SU-DHL-6 (cell line): ENCODE measurements around the gene ETS1.

Experiments
- H2AFZ ChIP-seq: fragments of 200-600 bp; sonication (generic); 2 replicates; pipeline ENCODE4 v1.6.1; 2014; ENCODE audit warnings: low read depth, mild to moderate bottlenecking, moderate library complexity, mixed read lengths, antibody characterized with exemption, low read length; ENCODE audit not compliant: severe bottlenecking
- H3F3A ChIP-seq: fragments of 200-600 bp; shearing (Covaris generic); 2 replicates; pipeline ENCODE4 v1.6.0; 2016; ENCODE audit warnings: antibody characterized with exemption, mild to moderate bottlenecking; ENCODE audit not compliant: insufficient read depth
- H3K27ac ChIP-seq: fragments of 200-600 bp; sonication (generic); 2 replicates; pipeline ENCODE4 v1.5.1; 2016; ENCODE audit warnings: low read depth, mild to moderate bottlenecking, low read length, moderate library complexity, mixed read lengths
- H3K27me3 ChIP-seq: fragments of 200-600 bp; sonication (generic), shearing (Covaris generic); 2 replicates; pipeline ENCODE4 v1.6.0; 2014; ENCODE audit warnings: mild to moderate bottlenecking, low read length
- H3K36me3 ChIP-seq: fragments of 200-600 bp; sonication (generic); 2 replicates; pipeline ENCODE4 v1.6.1; 2014; ENCODE audit warnings: mild to moderate bottlenecking, low read length, mixed read lengths
- H3K4me2 ChIP-seq: fragments of 300-600, 200-600 bp; shearing (Covaris generic), sonication (generic); 2 replicates; pipeline ENCODE4 v1.6.0; 2014; ENCODE audit warnings: low read length, low read depth, mild to moderate bottlenecking; ENCODE audit not compliant: poor library complexity, severe bottlenecking
- H3K4me3 ChIP-seq: fragments of 200-600 bp; sonication (generic); 2 replicates; pipeline ENCODE4 v1.5.1; 2014; ENCODE audit warnings: antibody characterized with exemption, low read length, mild to moderate bottlenecking, mixed read lengths; ENCODE audit not compliant: insufficient read depth, poor library complexity, severe bottlenecking
- H3K79me2 ChIP-seq: fragments of 200-600 bp; sonication (generic); 2 replicates; pipeline ENCODE4 v1.6.1; 2014; ENCODE audit warnings: mild to moderate bottlenecking, low read length, moderate library complexity; ENCODE audit not compliant: insufficient read depth
- H3K9ac ChIP-seq: fragments of 200-600 bp; sonication (generic); 2 replicates; pipeline ENCODE4 v1.7.0; 2014; ENCODE audit warnings: mild to moderate bottlenecking, low read length
- H3K9me2 ChIP-seq: fragments of 200-600 bp; sonication (generic); replicated peaks from 2 replicates; pipeline ENCODE4 v1.6.1; 2014; ENCODE audit warnings: low read length; ENCODE audit not compliant: insufficient read depth
- H3K9me3 ChIP-seq: fragments of 200-600 bp; sonication (generic); 2 replicates; pipeline ENCODE4 v1.6.1; 2014; ENCODE audit warnings: low read length, mixed read lengths; ENCODE audit not compliant: insufficient read depth
- H4K20me1 ChIP-seq: fragments of 200-600 bp; sonication (generic); 2 replicates; pipeline ENCODE4 v1.6.1; 2014; ENCODE audit warnings: low read depth, mild to moderate bottlenecking, antibody characterized with exemption, low read length, moderate library complexity, mixed read lengths
- EZH2phosphoT487 ChIP-seq: fragments of 200-600 bp; sonication (generic), shearing (Covaris generic); conservative IDR thresholded peaks from 2 replicates; pipeline ENCODE4 v1.6.1; 2018; ENCODE audit warnings: mild to moderate bottlenecking, antibody characterized with exemption, low read length, moderate library complexity, mixed read lengths
- TF ChIP-seq, protein P1 (sequence below): fragments of 200-600 bp; sonication (generic); IDR thresholded peaks from one replicate; pipeline ENCODE4 v1.5.1; 2017; ENCODE audit warnings: antibody characterized with exemption, mild to moderate bottlenecking, low read length, moderate library complexity; ENCODE audit not compliant: insufficient read depth, poor library complexity, severe bottlenecking

Gene ETS1

GRCh38 chr11:128465531-128465930, 121.8 kb downstream of the ETS1 start:
- H3K36me3 ChIP-seq, result peaks cover 19% of the 10 kb centered on the region; the same call in 1 of the 2 replicates
- no peak overlapping the region for H2AFZ ChIP-seq
- peaks cover 23% of the 10 kb centered on the region for H3F3A ChIP-seq
- no peaks in the 10 kb centered on the region for H3K27me3 ChIP-seq
- no peaks in the 10 kb centered on the region for H3K9me3 ChIP-seq
- TF ChIP-seq EZH2phosphoT487, result no peak
- TF ChIP-seq, protein P1, sequence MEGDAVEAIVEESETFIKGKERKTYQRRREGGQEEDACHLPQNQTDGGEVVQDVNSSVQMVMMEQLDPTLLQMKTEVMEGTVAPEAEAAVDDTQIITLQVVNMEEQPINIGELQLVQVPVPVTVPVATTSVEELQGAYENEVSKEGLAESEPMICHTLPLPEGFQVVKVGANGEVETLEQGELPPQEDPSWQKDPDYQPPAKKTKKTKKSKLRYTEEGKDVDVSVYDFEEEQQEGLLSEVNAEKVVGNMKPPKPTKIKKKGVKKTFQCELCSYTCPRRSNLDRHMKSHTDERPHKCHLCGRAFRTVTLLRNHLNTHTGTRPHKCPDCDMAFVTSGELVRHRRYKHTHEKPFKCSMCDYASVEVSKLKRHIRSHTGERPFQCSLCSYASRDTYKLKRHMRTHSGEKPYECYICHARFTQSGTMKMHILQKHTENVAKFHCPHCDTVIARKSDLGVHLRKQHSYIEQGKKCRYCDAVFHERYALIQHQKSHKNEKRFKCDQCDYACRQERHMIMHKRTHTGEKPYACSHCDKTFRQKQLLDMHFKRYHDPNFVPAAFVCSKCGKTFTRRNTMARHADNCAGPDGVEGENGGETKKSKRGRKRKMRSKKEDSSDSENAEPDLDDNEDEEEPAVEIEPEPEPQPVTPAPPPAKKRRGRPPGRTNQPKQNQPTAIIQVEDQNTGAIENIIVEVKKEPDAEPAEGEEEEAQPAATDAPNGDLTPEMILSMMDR, result no peak
- no peak overlapping the region for H3K27ac ChIP-seq
- H4K20me1 ChIP-seq, result no peaks in the 10 kb centered on the region
- no peak overlapping the region for H3K4me3 ChIP-seq
- no peak overlapping the region for H3K9ac ChIP-seq
- H3K9me2 ChIP-seq, result no peaks in the 10 kb centered on the region
- peaks cover 48% of the 10 kb centered on the region for H3K79me2 ChIP-seq
- H3K4me2 ChIP-seq, result no peak overlapping the region

GRCh38 chr11:128464878-128465450, 122.4 kb downstream of the ETS1 start:
- Histone ChIP-seq H3K36me3 (peaks cover 22% of the 10 kb centered on the region; the same call in 1 of the 2 replicates), H3K9ac (no peak overlapping the region), H2AFZ (no peak overlapping the region)

DNA sequence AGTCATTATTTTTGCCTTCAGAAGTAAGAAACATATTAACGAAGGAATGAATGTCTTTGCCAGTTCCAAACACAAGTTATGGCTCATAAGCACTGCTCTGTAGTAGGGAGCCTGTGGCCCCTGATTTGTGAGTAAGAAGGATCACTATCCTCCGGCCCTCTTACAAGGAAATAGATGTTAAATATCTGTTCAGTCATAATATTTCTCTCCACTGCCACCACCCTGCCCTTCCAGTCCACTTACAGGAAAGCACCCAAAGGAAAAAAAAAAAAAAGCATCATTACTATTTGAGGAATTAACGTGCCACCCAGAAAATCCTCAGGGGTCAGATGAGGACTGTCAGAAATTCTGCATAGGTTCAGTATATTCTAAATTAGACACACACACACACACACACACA, 123.4 kb downstream of the ETS1 start:
- Histone ChIP-seq H2AFZ (no peak overlapping the region), H3K4me3 (no peak overlapping the region), H3K36me3 (peaks cover 22% of the 10 kb centered on the region; the same call in 1 of the 2 replicates), H3K4me2 (no peak overlapping the region), H3K9me2 (no peaks in the 10 kb centered on the region), H3F3A (peaks cover 9% of the 10 kb centered on the region; the same call in 1 of the 2 replicates), H3K27ac (no peak overlapping the region), H3K9ac (no peak overlapping the region), H3K79me2 (peaks cover 40% of the 10 kb centered on the region), H3K27me3 (no peaks in the 10 kb centered on the region), H4K20me1 (no peaks in the 10 kb centered on the region), H3K9me3 (no peaks in the 10 kb centered on the region)
- no peak for TF ChIP-seq EZH2phosphoT487

More at GRCh38 chr11:128464878-128465450, 122.4 kb downstream of the ETS1 start:
- Histone ChIP-seq H3K27ac (no peak overlapping the region), H3K4me3 (no peak overlapping the region), H3K9me3 (no peaks in the 10 kb centered on the region), H3K9me2 (no peaks in the 10 kb centered on the region), H4K20me1 (no peaks in the 10 kb centered on the region), H3F3A (peaks cover 17% of the 10 kb centered on the region), H3K27me3 (no peaks in the 10 kb centered on the region), H3K79me2 (peaks cover 48% of the 10 kb centered on the region), H3K4me2 (no peak overlapping the region)
- TF ChIP-seq, protein P1, result no peak
- TF ChIP-seq EZH2phosphoT487, result no peak

- TF ChIP-seq, protein P1, result no peak
- no peak for TF ChIP-seq EZH2phosphoT487
- H3K79me2 ChIP-seq, result peaks cover 34% of the 10 kb centered on the region
- H3K27ac ChIP-seq, result no peak overlapping the region
- H3K9me3 ChIP-seq, result no peaks in the 10 kb centered on the region
- H3F3A ChIP-seq, result peaks cover 7% of the 10 kb centered on the region; the same call in 1 of the 2 replicates
- no peaks in the 10 kb centered on the region for H3K9me2 ChIP-seq
- peaks cover 20% of the 10 kb centered on the region; the same call in 1 of the 2 replicates for H3K36me3 ChIP-seq
- H3K4me2 ChIP-seq, result no peak overlapping the region
- H2AFZ ChIP-seq, result no peak overlapping the region
- H3K27me3 ChIP-seq, result no peaks in the 10 kb centered on the region
- no peak overlapping the region for H3K9ac ChIP-seq
- no peaks in the 10 kb centered on the region for H4K20me1 ChIP-seq
- H3K4me3 ChIP-seq, result no peak overlapping the region
Observed at GRCh38 chr11:128463371-128463829, 124.0 kb downstream of the ETS1 start.
